Stimulated activated CD8-positive, alpha-beta memory T cell treated with anti-CD3 and anti-CD28 coated beads, Interleukin-4, amount 100 ng/mL, for 48 hours (primary cell): Measurements from ENCODE around the gene LMOD2.

ENCODE experiments used
- DNase-seq: peaks from one replicate; pipeline ENCODE4 v3.0.0-alpha.2; 2020

The LMOD2 gene

DNA sequence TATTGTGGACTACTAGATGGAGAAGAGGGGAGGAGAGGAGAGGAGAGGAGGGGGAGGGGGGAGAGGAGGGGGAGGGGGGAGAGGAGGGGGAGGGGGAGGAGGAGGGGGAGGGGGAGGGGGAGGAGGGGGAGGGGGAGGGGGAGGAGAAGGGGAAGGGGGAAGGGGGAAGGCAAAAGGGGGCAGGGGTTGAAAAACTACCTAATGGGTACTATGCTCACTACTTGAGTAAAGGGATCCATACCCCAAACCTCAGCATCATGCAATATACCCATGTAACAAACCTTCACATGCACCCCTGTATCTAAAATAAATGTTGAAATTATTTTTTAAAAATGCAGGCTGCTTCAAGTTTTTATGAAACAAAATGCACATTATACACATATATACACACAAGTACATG lies 15.1 kb upstream of the LMOD2 start:
- DNase-seq: no peak

DNA sequence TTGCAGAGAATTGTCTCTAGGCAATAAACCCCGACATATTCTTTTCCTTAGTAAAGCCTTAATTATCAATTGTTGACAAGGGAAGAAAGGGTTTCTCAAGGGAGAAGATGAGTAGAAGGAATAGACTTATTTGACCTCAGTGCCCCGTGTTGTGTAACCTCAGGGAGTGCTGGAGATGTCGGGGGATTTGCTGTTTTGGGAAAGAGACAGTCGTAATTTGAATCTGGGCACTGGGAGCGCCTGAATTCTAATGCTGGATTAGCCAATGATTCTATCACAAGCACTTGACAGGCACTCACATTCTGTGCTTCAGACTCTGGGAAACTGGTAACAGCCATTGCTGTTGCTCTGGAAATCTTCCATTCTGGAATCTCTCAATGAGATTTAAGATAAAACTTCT lies 13.8 kb upstream of the LMOD2 start:
- DNase-seq: no peak

DNA sequence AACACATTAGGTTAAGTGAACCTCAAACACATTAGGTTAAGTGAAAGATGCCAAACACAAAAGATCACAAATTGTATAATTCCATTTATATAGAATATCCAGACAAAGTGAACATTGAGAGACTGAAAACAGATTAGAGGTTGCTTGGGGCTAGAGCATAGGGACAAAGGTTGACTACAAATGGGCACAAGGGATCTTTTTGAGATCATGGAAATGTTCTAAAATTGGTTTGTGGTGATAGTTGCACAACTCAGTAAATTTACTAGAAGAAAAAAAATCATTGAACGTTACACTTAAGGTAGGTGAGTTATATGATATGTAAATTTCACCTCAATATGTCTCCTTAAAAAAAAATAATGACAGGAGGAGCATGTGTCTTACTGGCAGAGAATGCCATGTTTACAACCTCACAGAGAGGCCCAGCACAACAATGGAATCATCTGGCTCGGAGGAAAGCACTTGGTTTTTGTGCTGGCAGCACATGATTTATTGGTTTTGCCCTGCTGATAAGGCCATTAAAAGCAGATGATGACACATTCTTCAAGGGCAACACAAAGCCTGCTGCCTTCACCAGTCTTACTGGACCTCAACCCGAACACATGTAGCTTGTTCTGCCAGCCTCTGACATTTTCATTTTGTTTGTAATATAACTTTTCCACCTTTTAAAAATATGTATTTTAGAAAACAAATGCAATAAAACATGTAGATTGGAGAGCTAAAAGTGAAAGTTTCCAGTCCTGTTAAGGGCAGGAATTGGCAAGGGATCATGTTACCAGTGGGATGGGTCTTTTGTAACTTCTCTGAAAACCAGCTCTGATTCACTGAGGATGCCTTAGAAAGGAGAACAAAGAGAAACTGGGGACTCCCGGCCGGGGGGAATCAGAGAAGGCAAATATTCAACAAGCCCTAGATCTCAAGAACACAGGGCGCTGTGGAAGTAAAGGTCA lies 11.9 kb upstream of the LMOD2 start:
- DNase-seq: no peak

DNA sequence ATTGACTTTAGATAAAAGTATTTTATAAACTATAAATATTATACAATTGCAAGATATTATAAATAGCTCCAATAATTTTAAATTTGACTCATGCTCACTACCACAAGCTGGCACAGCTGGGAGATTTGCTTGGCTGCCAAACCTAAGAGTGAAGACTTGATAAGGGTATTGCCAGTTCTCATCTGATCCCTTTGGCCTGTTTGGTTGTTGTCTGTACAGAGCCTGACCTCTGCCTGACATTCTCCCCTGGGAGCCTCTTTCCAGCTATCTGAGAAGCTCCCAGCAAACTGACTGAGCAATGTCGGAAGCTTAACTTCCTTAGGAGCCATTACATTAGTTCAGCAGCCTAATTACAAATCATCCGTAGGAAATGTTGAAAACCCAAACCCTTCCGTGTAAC lies 10.2 kb upstream of the LMOD2 start:
- no peak for DNase-seq

DNA sequence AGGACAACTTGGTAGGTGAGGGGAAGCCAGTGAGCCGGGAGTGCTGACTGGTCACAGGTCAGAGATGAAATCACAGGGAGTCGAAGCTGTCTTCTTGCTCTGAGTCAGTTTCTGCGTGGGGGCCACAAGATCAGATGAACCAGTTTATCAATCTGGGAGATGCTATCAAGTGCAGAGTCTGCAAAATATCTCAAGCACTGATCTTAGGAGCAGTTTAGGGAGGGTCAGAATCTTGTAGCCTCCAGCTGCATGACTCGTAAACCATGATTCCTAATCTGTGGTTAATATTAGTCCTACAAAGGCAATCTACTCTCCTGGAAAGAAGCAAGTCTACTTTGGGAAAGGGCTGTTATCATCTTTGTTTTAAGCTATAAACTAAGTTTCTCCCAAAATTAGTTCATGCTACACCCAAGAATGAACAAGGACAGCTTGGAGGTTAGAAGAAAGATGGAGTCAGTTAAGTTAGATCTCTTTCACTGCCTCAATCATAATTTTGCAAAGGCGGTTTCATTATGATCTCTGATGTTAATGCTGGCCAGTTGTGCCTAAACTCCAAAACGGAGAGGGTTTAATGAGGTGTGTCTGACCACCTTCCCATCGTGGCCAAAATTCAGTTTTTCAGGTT lies 8.4 kb upstream of the LMOD2 start:
- DNase-seq: no peak

DNA sequence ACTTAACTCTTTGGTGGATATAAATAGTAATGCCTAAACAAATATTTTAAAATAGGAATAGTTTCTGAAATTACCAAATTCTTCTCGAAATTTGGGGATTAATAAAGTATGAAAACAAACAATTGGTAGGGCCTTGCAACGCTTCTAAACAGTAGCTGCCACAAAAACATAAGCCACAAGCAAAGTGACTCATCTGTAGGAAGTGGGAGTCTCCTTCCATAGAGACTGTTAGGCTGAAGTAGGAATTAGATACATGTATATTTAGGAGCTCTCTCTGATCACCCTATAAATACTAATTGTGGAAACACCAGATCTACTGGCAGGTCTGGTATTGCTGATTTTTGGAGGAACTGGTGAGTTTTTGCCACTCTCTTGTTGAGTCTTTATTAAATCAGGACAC lies 5.7 kb upstream of the LMOD2 start:
- no peak for DNase-seq

DNA sequence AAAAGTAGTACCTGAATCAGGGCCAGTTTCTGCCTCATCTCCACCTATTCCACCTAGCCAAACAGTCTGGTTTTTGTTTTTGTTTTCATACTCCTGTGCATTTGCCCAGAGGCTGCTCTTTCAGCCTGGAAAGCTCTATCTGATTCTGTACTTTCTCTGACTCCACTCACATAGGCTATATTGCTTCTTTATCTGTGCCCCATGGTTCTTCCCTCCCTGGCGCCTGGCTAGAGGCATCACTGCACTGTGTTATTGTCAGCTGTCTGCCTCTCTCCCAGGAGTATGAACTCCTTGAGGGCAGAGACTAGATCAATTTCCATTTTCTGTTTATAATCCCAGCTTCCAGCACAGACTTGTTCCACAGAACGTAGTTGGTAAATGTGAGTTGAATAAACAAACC lies 5.1 kb upstream of the LMOD2 start:
- no peak for DNase-seq

DNA sequence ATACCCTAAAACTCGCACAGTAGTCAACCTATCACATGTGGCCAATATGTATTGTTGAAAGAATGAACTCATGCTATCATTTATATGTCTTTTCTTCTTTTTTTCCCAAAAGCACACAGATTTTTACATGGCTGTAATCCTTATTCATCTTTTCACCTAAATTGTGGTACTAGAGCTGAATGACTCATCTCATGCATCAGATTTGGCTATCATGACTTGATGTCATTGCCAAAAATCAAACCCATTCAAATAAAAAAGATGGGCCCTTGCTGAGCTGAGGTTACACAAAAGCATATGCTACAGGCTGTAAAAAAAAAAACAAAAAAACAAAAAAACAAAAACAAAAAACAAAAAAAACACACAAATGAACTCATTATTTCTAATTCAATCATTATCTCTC lies 3.3 kb upstream of the LMOD2 start:
- no peak for DNase-seq

DNA sequence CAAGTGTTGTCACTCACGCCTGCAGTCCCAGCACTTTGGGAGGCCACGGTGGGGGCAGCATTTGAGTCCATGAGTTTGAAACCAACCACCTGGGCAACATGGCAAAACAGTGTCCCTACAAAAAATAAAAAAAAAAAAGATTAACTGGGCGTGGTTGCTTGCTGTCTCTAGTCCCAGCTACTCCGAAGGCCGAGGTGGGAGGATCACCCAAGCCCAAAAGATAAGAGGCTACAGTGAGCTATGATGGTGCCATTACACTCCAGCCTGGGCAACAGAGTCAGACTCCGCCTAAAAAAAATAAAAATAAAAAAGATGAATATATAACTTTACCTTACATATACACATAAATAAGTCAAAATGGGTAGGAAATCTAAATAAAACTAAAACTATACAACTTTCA lies 2.5 kb upstream of the LMOD2 start:
- DNase-seq: no peak

DNA sequence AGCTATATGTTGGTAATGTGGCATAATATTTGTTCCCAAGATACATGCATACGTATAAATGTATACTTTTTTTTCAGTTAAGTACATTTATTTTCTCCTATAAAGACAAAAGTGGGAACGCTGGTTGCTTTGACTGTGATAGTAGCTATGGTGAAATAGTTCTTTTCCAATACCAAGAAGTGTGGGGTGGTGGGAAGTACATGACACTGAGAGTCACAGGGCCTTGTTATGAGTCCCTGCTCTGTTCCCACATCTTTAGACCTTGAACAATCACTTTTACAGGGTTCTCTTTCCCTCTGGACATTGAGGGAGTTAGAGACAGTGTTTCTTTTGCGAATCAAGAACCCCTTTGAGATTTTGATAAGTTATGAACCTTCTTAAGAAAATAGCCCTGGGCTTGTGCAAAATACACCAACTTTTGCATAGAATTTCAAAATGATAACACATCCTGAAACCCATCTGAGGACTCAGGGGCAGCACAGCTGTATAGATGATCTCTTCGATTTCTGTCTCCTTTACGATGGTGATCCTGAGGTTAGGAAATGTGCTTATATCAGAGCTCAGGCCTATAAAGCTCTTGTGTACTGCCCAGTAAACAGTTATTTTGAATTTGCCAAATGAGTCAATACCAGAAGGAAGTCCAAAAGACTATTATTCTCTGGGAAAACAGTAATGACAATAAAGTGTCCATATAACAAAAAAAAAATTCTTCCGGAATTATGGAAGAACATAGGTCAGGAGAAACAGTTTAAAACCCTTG lies 1.1 kb downstream of the LMOD2 start:
- no peak for DNase-seq

DNA sequence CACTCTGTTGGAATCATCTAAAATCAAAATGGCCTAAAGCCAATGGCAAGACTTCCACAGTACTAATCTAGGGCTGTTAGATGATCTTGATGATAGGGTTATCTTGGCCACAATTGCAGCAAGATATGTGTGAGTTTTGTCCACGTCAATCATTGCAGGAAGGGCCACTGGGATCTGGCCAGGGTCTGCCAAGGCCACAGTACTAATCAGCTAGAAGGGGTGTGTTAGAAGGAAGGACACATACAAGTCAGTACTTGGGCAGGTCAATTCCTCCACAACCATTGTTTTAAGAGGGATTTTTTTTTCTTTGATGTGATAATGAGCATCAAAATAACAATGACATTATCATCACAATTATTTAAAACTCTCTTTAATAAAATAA lies 1.6 kb downstream of the LMOD2 start:
- no peak for DNase-seq

DNA sequence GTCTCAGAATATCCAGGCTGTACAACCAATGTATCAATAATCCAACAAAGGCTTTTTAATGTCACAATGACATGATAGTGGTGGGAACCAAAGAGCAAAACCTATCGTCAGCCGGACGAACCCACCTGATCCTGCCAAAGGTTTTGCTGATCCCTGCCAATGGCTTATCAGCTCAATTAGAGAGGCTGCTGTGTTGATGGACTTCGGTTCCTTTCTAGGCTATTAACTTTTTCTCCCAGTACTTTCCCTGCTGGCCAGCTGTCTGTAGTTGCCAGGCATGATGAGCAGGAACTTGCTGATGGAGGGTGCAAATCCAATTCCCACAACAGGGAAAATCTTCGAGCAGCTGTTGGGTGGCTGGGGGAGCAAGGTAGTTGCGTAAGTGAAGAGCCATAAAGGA lies 2.4 kb downstream of the LMOD2 start:
- no peak for DNase-seq

DNA sequence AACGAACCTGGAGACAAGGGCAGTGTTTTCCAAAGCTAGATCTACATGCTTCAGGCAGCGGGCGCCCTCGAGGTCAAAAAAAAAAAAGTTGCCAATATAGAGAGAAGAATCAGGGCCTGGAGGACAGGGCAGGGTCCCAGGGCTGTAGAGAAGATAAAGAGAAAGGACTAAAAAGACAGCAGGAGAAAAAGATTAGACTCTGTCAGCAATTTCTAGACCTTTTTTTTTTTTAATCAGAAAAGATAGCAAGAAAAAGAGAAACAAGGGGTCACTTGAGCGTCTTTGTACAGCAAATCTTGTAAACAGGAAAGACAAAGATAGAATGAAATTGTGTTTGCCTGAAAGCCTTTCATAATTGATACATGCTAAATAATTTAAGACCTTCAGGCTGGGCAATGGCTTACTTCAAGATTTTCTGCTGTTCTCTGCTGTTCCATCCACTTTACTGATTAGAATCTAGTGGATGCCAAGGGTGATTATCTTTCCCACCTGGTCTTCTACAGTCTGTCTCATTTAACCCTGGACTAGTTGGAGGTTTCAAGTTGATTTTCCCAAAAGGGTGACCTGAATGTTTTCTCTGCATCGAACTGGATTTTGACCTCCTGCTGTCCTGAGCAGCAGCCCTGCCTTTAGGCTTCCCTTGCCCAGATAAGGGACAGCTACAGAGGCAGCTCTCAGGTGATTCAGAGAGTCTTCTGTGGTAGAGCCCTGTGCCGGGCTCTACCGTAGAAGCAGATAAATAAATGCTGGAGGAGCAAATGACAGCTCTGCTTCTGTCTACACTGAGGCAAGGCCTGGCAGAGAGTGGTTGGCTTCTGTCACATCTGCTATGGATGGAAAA lies 5.1 kb downstream of the LMOD2 start:
- no peak for DNase-seq

DNA sequence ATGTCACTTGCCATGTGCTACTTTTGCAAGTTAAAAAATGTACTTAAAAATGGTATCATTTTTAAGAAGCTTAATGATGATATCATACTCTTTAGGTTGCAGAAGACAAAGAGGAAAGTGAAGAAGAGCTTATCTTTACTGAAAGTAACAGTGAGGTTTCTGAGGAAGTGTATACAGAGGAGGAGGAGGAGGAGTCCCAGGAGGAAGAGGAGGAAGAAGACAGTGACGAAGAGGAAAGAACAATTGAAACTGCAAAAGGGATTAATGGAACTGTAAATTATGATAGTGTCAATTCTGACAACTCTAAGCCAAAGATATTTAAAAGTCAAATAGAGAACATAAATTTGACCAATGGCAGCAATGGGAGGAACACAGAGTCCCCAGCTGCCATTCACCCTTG lies 6.1 kb downstream of the LMOD2 start:
- no peak for DNase-seq

DNA sequence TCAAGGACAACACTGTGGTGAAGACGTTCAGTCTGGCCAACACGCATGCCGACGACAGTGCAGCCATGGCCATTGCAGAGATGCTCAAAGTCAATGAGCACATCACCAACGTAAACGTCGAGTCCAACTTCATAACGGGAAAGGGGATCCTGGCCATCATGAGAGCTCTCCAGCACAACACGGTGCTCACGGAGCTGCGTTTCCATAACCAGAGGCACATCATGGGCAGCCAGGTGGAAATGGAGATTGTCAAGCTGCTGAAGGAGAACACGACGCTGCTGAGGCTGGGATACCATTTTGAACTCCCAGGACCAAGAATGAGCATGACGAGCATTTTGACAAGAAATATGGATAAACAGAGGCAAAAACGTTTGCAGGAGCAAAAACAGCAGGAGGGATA lies 6.6 kb downstream of the LMOD2 start:
- no peak for DNase-seq

DNA sequence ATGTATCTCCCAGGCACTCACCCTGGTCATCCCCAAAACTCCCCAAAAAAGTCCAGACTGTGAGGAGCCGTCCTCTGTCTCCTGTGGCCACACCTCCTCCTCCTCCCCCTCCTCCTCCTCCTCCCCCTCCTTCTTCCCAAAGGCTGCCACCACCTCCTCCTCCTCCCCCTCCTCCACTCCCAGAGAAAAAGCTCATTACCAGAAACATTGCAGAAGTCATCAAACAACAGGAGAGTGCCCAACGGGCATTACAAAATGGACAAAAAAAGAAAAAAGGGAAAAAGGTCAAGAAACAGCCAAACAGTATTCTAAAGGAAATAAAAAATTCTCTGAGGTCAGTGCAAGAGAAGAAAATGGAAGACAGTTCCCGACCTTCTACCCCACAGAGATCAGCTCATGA lies 7.1 kb downstream of the LMOD2 start:
- no peak for DNase-seq

DNA sequence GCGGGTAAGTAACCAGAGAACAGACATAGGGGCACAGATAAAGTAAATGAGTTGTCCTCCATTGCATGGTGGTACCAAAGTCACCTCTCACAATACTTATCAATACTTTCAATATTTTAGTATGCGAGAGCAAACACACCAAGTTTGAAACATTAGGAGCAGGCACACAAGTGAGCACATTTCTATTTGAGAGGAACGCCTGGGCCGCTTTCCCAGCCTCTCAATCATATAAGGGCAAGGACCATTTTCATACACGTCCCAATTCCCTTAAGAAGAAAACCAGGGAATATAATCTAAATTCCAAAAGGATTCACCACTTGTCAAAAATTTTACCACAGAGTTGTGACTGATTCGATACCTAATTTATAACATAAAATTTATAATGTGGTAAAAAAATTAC lies 7.5 kb downstream of the LMOD2 start:
- no peak for DNase-seq

DNA sequence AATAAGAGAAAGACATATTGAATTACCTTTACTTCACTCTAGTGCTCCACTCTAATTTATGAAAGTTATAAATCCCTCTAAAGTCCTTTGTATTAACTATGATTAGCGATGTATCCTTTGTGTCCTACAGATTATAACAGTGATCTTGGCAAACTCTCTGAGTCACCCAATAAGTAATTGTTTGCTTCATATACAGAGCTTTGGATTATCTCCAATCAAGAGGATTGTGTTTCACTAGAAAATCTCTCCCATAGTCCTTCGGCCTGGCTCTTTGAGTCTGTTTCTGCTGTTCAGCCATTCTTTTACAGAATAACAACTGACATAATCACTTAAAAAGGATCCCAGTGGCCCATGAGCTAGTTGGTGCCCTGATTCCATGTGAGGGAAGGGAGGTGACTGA lies 9.5 kb downstream of the LMOD2 start:
- DNase-seq: no peak

DNA sequence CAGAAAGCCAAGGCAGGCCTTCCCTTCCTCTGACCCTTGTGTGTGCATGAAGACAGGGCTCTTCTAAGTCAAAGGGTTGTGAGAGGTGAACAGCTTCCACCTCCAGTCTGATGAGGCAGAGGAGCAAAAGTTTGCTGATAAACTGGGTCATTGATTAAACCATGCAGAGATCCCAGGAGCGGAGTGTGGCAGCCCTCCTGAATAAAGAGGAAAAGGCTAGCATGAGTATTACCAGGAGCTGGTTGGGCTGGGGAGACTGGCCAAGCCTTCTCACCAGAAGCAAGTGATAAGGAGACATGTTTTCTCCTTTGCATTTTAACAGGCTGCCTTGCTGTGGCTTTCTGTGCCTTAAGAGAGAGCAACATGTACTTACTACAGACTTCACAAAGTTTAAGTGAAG lies 10.2 kb downstream of the LMOD2 start:
- DNase-seq: no peak

DNA sequence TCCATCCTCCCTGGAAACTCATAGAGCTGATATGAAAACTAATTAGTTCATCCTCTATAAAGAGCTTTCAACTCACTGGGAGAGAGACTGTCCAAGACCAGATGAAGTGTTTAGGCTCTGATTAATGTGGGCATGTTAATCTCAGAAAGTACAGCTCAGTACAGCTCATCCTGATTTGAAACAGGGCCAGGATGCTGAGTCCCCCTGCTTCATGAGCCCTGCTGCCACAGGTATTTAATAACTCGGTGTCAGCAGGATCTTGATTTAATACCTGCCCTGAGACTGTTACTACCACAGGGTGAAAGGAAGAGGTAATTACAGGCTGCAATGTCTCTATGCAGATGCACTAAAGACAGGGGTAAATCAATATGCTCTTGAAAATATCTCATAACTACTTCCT lies 10.8 kb downstream of the LMOD2 start:
- DNase-seq: no peak

DNA sequence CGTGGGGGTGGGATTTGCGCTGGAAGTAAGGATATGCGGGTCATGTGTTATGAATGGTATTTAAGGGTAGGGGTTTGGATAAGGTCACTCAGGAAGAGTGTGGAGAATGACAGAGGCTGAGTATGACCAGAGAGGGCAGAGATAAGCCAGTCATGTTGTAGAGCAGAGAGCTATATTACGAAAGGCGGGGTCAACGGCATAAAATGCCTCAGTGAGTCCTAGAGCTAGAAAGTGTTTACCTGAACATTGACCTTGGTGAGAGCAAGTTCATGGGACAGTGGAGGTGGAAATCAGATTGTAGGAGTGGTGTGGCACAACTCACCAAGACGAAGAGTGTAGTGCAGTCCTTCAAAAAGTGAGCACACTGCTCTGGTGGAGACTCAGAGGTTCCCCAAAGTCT lies 13.8 kb downstream of the LMOD2 start:
- DNase-seq: no peak

DNA sequence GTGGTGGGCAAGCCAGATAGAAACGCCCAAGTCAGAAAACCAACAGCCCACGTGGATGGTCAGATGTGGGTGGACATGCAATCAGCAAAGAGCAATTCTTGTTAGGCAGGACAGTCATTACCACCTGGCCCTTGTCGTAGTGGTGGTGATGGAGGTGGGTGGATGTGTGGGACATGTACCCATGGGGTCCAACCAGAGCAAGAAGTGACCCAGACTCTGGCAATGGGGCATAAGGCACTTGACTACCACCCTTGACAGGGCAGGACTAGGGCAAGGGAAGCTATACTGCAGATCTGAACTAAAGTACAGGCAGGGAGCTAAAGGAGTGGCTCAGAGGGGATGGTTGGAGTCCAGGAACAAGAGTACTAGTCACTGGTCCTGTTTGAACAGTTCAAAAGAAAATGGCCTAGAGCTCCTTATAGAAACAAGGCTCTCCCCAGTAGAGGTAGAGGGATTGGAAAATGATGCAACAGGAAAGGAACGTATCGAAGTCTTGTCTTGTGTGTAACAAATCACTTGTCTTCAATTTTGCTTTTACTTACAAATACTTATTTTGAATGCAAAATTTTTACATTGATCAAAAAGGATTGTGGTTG lies 17.6 kb downstream of the LMOD2 start:
- no peak for DNase-seq
